ENCODE measurements around the gene ESRRB.
A peak's percentile ranks its signal among the peaks of the same experiment; 100 is the strongest.

The ESRRB gene

DNA sequence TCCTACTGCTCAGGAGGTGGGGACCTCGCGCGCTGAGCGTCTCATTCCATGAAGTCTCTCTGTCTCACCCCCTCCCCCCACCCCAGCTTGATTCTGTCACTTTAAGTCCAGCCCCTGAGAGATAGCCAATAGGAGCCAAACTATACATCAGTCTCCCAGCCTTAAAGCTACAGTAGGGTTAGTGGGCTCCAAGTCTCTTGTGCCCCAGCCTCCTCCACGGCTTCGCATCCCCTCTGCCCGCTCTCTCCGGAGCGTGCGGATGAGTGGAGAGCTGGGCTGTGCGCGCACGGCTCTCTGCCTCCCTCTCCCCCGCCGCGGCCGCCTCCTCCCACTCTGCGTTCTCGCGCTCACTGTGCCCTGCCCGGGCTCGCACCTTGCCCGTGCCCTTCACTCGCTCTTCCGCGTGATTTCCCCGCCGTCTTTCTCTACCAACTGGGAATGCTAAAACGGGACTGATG, at the start of gene ESRRB:
ESRRB (plus strand) TSS at position 191 of the 458 bp plus-strand sequence; CDS start at position 456, 265 bp downstream.
- Histone ChIP-seq H3K4me1 (ENCODE audit: control insufficient read depth, insufficient read depth, low read length) (peaks cover 11% of the 10 kb centered on the region), H3K4me3 (ENCODE audit: low read length in 2 of 2) (peak within 1 kb of the TSS; percentile 40 to 57), H3K9ac (ENCODE audit: low read length in 2 of 2) (no peak within 1 kb of the TSS), H3K27me3 (ENCODE audit: control insufficient read depth in 1 of 2, insufficient read depth in 2 of 2, low read length in 2 of 2) (peaks cover 47 to 49% of the 10 kb centered on the region in 2 donors), H3K9me3 (ENCODE audit: control insufficient read depth in 2 of 2, low read length in 2 of 2) (no peaks in the 10 kb centered on the region), H3K36me3 (ENCODE audit: control insufficient read depth in 2 of 2, insufficient read depth in 2 of 2, low read length in 2 of 2) (no peaks in the 10 kb centered on the region), H3K27ac (ENCODE audit: low read length) (no peak within 1 kb of the TSS)

GRCh38 chr14:76326918-76327689, 48.8 kb upstream of the ESRRB start:
- Histone ChIP-seq H3K27ac (ENCODE audit: low read length) (no peak overlapping the region), H3K9ac (ENCODE audit: low read length in 2 of 2) (no peak overlapping the region), H3K4me1 (ENCODE audit: control insufficient read depth, insufficient read depth, low read length) (no peaks in the 10 kb centered on the region), H3K36me3 (ENCODE audit: control insufficient read depth in 2 of 2, insufficient read depth in 2 of 2, low read length in 2 of 2) (no peaks in the 10 kb centered on the region), H3K9me3 (ENCODE audit: control insufficient read depth in 2 of 2, low read length in 2 of 2) (no peaks in the 10 kb centered on the region), H3K27me3 (ENCODE audit: control insufficient read depth in 1 of 2, insufficient read depth in 2 of 2, low read length in 2 of 2) (peaks cover 21 to 24% of the 10 kb centered on the region in 2 donors), H3K4me3 (ENCODE audit: low read length in 2 of 2) (no peak overlapping the region)

- Histone ChIP-seq H3K27me3 (ENCODE audit: control insufficient read depth in 1 of 2, insufficient read depth in 2 of 2, low read length in 2 of 2) (peaks cover 21 to 24% of the 10 kb centered on the region in 2 donors), H3K9me3 (ENCODE audit: control insufficient read depth in 2 of 2, low read length in 2 of 2) (no peaks in the 10 kb centered on the region), H3K36me3 (ENCODE audit: control insufficient read depth in 2 of 2, insufficient read depth in 2 of 2, low read length in 2 of 2) (no peaks in the 10 kb centered on the region), H3K27ac (ENCODE audit: low read length) (no peak overlapping the region), H3K4me1 (ENCODE audit: control insufficient read depth, insufficient read depth, low read length) (no peaks in the 10 kb centered on the region), H3K9ac (ENCODE audit: low read length in 2 of 2) (no peak overlapping the region), H3K4me3 (ENCODE audit: low read length in 2 of 2) (no peak overlapping the region)
These were observed 47.3 kb upstream of the ESRRB start for GRCh38 chr14:76328457-76329137.

- H3K9me3 ChIP-seq (ENCODE audit: control insufficient read depth in 2 of 2, low read length in 2 of 2), result no peaks in the 10 kb centered on the region
- no peaks in the 10 kb centered on the region for H3K36me3 ChIP-seq (ENCODE audit: control insufficient read depth in 2 of 2, insufficient read depth in 2 of 2, low read length in 2 of 2)
- H3K27me3 ChIP-seq (ENCODE audit: control insufficient read depth in 1 of 2, insufficient read depth in 2 of 2, low read length in 2 of 2), result peaks cover 21 to 22% of the 10 kb centered on the region in 2 donors
- H3K4me1 ChIP-seq (ENCODE audit: control insufficient read depth, insufficient read depth, low read length), result no peaks in the 10 kb centered on the region
- H3K27ac ChIP-seq (ENCODE audit: low read length), result no peak overlapping the region
- no peak overlapping the region for H3K9ac ChIP-seq (ENCODE audit: low read length in 2 of 2)
- H3K4me3 ChIP-seq (ENCODE audit: low read length in 2 of 2), result no peak overlapping the region
These were observed 46.6 kb upstream of the ESRRB start for GRCh38 chr14:76329154-76329928.

DNA sequence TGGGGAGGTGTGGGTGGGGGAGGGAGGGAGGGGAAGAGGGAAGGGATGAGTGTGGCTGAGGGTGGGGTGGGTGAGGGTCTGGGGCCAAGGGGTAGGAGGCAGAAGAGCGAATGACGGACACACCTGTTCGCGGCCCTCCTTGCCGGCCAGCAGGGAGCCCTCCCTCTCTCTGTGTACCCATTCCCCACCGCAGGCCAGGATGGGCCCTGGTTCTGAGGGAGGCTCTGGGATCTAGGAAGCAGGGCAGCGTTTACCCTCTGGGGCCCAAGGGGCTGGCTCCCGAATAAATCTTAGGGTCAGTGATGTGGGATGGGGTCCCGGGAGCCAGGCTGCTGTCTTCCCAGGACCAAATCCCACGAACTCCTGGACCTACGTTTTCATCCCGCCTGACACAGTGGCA, 46.0 kb upstream of the ESRRB start:
- Histone ChIP-seq H3K9ac (ENCODE audit: low read length in 2 of 2) (no peak overlapping the region), H3K4me3 (ENCODE audit: low read length in 2 of 2) (no peak overlapping the region), H3K4me1 (ENCODE audit: control insufficient read depth, insufficient read depth, low read length) (no peaks in the 10 kb centered on the region), H3K36me3 (ENCODE audit: control insufficient read depth in 2 of 2, insufficient read depth in 2 of 2, low read length in 2 of 2) (no peaks in the 10 kb centered on the region), H3K27me3 (ENCODE audit: control insufficient read depth in 1 of 2, insufficient read depth in 2 of 2, low read length in 2 of 2) (peaks cover 21 to 22% of the 10 kb centered on the region in 2 donors), H3K9me3 (ENCODE audit: control insufficient read depth in 2 of 2, low read length in 2 of 2) (no peaks in the 10 kb centered on the region), H3K27ac (ENCODE audit: low read length) (no peak overlapping the region)

- no peaks in the 10 kb centered on the region for H3K4me1 ChIP-seq (ENCODE audit: control insufficient read depth, insufficient read depth, low read length)
- peaks cover 19 to 21% of the 10 kb centered on the region in 2 donors for H3K27me3 ChIP-seq (ENCODE audit: control insufficient read depth in 1 of 2, insufficient read depth in 2 of 2, low read length in 2 of 2)
- no peak overlapping the region for H3K9ac ChIP-seq (ENCODE audit: low read length in 2 of 2)
- no peak overlapping the region for H3K4me3 ChIP-seq (ENCODE audit: low read length in 2 of 2)
- no peak overlapping the region for H3K27ac ChIP-seq (ENCODE audit: low read length)
- no peaks in the 10 kb centered on the region for H3K36me3 ChIP-seq (ENCODE audit: control insufficient read depth in 2 of 2, insufficient read depth in 2 of 2, low read length in 2 of 2)
- no peaks in the 10 kb centered on the region for H3K9me3 ChIP-seq (ENCODE audit: control insufficient read depth in 2 of 2, low read length in 2 of 2)
These were observed 45.3 kb upstream of the ESRRB start for GRCh38 chr14:76330411-76331327.

DNA sequence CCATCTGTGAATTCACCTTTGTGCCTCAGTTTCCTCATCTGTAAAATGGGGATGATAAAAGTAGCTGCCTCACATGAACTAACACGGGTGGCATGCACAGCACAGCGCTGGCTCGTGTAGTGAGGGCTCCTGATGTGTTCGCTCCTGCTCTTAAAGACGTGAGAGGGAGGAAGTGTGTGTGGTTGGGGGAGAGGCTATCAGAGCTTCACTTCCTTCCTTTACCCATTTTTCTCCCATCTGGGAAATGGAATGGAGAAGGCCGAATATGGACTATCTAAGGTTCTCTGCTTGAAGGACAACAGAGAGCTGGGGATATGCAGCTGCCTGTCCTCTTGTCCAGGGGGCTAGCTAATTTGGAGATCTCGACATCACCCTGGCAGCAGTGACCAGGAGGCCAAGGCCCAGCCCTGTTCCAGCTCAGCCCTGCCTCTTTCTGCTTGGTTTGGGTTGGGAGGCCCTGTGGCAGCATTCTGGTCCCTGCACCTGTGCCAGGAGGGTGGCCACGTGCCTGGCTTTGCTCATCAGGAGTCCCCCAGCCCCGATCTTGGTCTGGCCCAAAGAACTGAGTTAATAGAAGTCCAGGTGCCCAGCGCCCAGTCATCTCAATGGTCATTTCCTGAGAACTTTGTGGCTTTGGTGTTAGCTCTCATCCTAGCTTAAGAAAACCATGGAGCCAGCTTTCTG, 44.5 kb upstream of the ESRRB start:
- Histone ChIP-seq H3K4me1 (ENCODE audit: control insufficient read depth, insufficient read depth, low read length) (no peaks in the 10 kb centered on the region), H3K4me3 (ENCODE audit: low read length in 2 of 2) (no peak overlapping the region), H3K9ac (ENCODE audit: low read length in 2 of 2) (no peak overlapping the region), H3K36me3 (ENCODE audit: control insufficient read depth in 2 of 2, insufficient read depth in 2 of 2, low read length in 2 of 2) (no peaks in the 10 kb centered on the region), H3K9me3 (ENCODE audit: control insufficient read depth in 2 of 2, low read length in 2 of 2) (no peaks in the 10 kb centered on the region), H3K27ac (ENCODE audit: low read length) (no peak overlapping the region), H3K27me3 (ENCODE audit: control insufficient read depth in 1 of 2, insufficient read depth in 2 of 2, low read length in 2 of 2) (peaks cover 19 to 21% of the 10 kb centered on the region in 2 donors)

GRCh38 chr14:76333664-76334063, 42.3 kb upstream of the ESRRB start:
- Histone ChIP-seq H3K27ac (ENCODE audit: low read length) (no peak overlapping the region), H3K27me3 (ENCODE audit: control insufficient read depth in 1 of 2, insufficient read depth in 2 of 2, low read length in 2 of 2) (peaks cover 12 to 14% of the 10 kb centered on the region in 2 donors), H3K9me3 (ENCODE audit: control insufficient read depth in 2 of 2, low read length in 2 of 2) (no peaks in the 10 kb centered on the region), H3K9ac (ENCODE audit: low read length in 2 of 2) (no peak overlapping the region), H3K4me1 (ENCODE audit: control insufficient read depth, insufficient read depth, low read length) (no peaks in the 10 kb centered on the region), H3K36me3 (ENCODE audit: control insufficient read depth in 2 of 2, insufficient read depth in 2 of 2, low read length in 2 of 2) (no peaks in the 10 kb centered on the region), H3K4me3 (ENCODE audit: low read length in 2 of 2) (no peak overlapping the region)

DNA sequence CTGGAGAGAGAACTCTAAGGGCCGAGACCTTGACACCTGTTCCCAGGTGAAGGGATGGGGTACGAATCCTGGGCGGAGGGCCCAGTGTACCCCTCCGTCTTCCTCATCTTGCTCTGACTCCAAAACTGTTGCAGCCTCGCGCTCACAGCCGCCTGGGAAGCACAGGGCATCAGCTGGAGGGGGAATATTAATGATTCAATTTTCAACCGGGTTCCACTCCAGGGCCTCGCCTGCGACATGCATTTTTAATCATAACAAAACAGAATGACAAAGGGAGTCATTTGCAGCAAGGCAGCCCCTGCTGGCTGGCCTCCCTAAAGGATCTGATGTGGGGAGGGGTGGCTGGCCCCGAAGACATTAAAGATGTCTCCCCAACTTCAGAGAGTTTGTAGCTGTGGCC, 41.6 kb upstream of the ESRRB start:
- peaks cover 7% of the 10 kb centered on the region in 2 donors for H3K27me3 ChIP-seq (ENCODE audit: control insufficient read depth in 1 of 2, insufficient read depth in 2 of 2, low read length in 2 of 2)
- no peak overlapping the region for H3K4me3 ChIP-seq (ENCODE audit: low read length in 2 of 2)
- H3K27ac ChIP-seq (ENCODE audit: low read length), result no peak overlapping the region
- H3K4me1 ChIP-seq (ENCODE audit: control insufficient read depth, insufficient read depth, low read length), result no peaks in the 10 kb centered on the region
- no peak overlapping the region for H3K9ac ChIP-seq (ENCODE audit: low read length in 2 of 2)
- no peaks in the 10 kb centered on the region for H3K9me3 ChIP-seq (ENCODE audit: control insufficient read depth in 2 of 2, low read length in 2 of 2)
- no peaks in the 10 kb centered on the region for H3K36me3 ChIP-seq (ENCODE audit: control insufficient read depth in 2 of 2, insufficient read depth in 2 of 2, low read length in 2 of 2)
